ENCODE data around the gene MAP1B. TPM values are rescaled to one million over a fixed set of nuclear protein-coding genes. Genes with fewer than 3 reads are reported as not detected.

Gene MAP1B
- polyA plus RNA-seq, 3 donors, result 0.02 TPM; not detected in 2

- H2AFZ ChIP-seq (ENCODE audit: insufficient read depth, low read depth, low read length, poor library complexity, severe bottlenecking), result no peak overlapping the region
- Mint-ChIP-seq H3K4me3 (no peak overlapping the region), H3K27ac (no peak overlapping the region), H3K27me3 (ENCODE audit: low read depth in 3 of 3) (no peaks in the 10 kb centered on the region), H3K4me1 (peaks cover 3% of the 10 kb centered on the region), H3K36me3 (peaks cover 5 to 14% of the 10 kb centered on the region in 2 donors), H3K9me3 (no peaks in the 10 kb centered on the region)
- H4K20me1 ChIP-seq (ENCODE audit: insufficient read depth, low read length), result no peaks in the 10 kb centered on the region
- TF ChIP-seq CTCF (IDR thresholded peaks at IDR 0.05), result no peak
- no CpG with 5 or more reads among the region's 2 CpGs for WGBS (ENCODE audit: insufficient coverage)
- H3K79me2 ChIP-seq (ENCODE audit: insufficient read depth, low read length), result no peaks in the 10 kb centered on the region
- H3K4me2 ChIP-seq (replicated peaks; ENCODE audit: extremely low read depth, low read length, poor library complexity, severe bottlenecking), result no peak overlapping the region
- intact Hi-C loops (cut with micrococcal nuclease), result no loop called here
- no peaks in the 10 kb centered on the region for H3K9me3 ChIP-seq (replicated peaks in 1 of 2; ENCODE audit: control insufficient read depth in 1 of 2, insufficient read depth in 1 of 2, low read length in 2 of 2)
- H3K27ac ChIP-seq (ENCODE audit: low read depth in 1 of 2, low read length in 2 of 2), result no peak overlapping the region
- DNase-seq, result no peak
- no peaks in the 10 kb centered on the region for H3K27me3 ChIP-seq (ENCODE audit: control insufficient read depth in 2 of 2, insufficient read depth in 2 of 2, low read length in 2 of 2)
- no peak overlapping the region for H3K9ac ChIP-seq (ENCODE audit: insufficient read depth, low read length, poor library complexity, severe bottlenecking)
- no peaks in the 10 kb centered on the region for H3K36me3 ChIP-seq (replicated peaks in 1 of 2; ENCODE audit: control insufficient read depth in 1 of 2, insufficient read depth in 2 of 2, low read length in 2 of 2)
- H3K4me3 ChIP-seq (replicated peaks in 1 of 3; ENCODE audit: low read depth in 2 of 3, low read length in 3 of 3), result no peak overlapping the region
- H3K4me1 ChIP-seq (ENCODE audit: control insufficient read depth in 1 of 2, insufficient read depth in 2 of 2, low read length in 2 of 2), result no peaks in the 10 kb centered on the region
Observed at GRCh38 chr5:72243706-72244105, 136.4 kb downstream of the MAP1B start.

GRCh38 chr5:72244862-72245371 is 137.6 kb downstream of the MAP1B start:
- WGBS (ENCODE audit: insufficient coverage), result no CpG with 5 or more reads among the region's 2 CpGs
- no peaks in the 10 kb centered on the region for H3K9me3 ChIP-seq (replicated peaks in 1 of 2; ENCODE audit: control insufficient read depth in 1 of 2, insufficient read depth in 1 of 2, low read length in 2 of 2)
- no peak for DNase-seq
- no peak overlapping the region for H2AFZ ChIP-seq (ENCODE audit: insufficient read depth, low read depth, low read length, poor library complexity, severe bottlenecking)
- no peaks in the 10 kb centered on the region for H3K27me3 Mint-ChIP-seq (ENCODE audit: low read depth in 3 of 3)
- no peaks in the 10 kb centered on the region for H3K36me3 ChIP-seq (replicated peaks in 1 of 2; ENCODE audit: control insufficient read depth in 1 of 2, insufficient read depth in 2 of 2, low read length in 2 of 2)
- no peak overlapping the region for H3K4me3 Mint-ChIP-seq
- H3K9me3 Mint-ChIP-seq, result no peaks in the 10 kb centered on the region
- H3K27ac Mint-ChIP-seq, result no peak overlapping the region
- peaks cover 3% of the 10 kb centered on the region for H3K4me1 Mint-ChIP-seq
- H4K20me1 ChIP-seq (ENCODE audit: insufficient read depth, low read length), result no peaks in the 10 kb centered on the region
- TF ChIP-seq CTCF (IDR thresholded peaks at IDR 0.05), result no peak
- no peaks in the 10 kb centered on the region for H3K79me2 ChIP-seq (ENCODE audit: insufficient read depth, low read length)
- H3K36me3 Mint-ChIP-seq, result peaks cover 5 to 14% of the 10 kb centered on the region in 2 donors
- no peak overlapping the region for H3K4me3 ChIP-seq (replicated peaks in 1 of 3; ENCODE audit: low read depth in 2 of 3, low read length in 3 of 3)
- intact Hi-C loops (cut with micrococcal nuclease), result no loop called here
- no peaks in the 10 kb centered on the region for H3K27me3 ChIP-seq (ENCODE audit: control insufficient read depth in 2 of 2, insufficient read depth in 2 of 2, low read length in 2 of 2)
- no peaks in the 10 kb centered on the region for H3K4me1 ChIP-seq (ENCODE audit: control insufficient read depth in 1 of 2, insufficient read depth in 2 of 2, low read length in 2 of 2)
- H3K9ac ChIP-seq (ENCODE audit: insufficient read depth, low read length, poor library complexity, severe bottlenecking), result no peak overlapping the region
- no peak overlapping the region for H3K27ac ChIP-seq (ENCODE audit: low read depth in 1 of 2, low read length in 2 of 2)
- no peak overlapping the region for H3K4me2 ChIP-seq (replicated peaks; ENCODE audit: extremely low read depth, low read length, poor library complexity, severe bottlenecking)
